GM19468 (cell line): ENCODE measurements around the gene FAM167B.
"Not testable (repeated sequence)": the region's sequence is repeated elsewhere in the genome, so short reads cannot be mapped to it uniquely, and the experiment has no call there.

Experiments used
- ATAC-seq: cut with Tn5 transposase; IDR thresholded peaks from one replicate; pipeline ENCODE4 v1.9.1; 2021; ENCODE audit warnings: mild to moderate bottlenecking, moderate library complexity, moderate number of reproducible peaks; ENCODE audit not compliant: unreplicated experiment; ENCODE audit errors: extremely low read depth

The FAM167B gene

DNA sequence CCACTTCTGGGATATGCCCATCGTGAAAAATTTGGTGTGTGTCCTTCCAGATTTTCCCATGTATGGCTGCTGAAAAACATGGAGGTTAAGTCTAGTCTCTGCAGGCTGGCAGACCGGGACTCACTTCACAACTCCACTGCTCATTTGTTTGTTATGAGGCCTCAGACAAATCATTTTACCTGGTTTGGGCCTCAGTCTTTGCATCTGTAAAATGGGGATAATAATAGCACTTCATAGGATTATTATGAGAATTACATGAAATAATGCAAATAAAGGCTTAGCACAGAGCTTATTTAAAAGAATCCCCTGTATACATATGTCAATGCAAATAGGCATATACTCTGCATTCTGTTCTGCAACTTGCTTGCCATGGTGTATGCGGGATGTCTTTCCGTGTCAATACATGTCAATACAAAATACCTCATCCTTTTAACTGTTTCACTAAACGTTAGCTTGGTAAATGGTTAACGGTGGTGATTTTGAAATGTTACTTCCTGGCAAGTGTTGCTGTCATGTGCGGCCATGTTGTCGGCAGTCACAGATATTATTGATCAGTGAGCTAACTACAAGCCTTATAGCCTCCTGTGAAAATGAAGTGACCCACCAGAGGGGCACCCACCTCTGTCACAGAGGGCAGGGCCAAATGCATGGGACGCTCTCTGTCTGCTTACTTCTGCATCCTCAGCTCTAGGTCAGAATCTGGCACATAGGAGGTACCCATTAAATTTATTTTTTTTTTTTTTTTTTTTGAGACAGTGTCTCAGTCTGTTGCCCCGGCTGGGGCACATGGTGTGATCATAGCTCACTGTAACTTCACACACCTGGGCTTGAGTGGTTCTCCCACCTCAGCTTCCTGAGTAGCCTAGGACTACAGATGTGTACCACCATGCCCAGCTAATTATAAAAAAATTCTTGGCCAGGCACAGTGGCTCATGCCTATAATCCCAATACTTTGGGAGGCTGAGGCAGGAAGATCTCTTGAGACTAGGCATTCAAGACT is 8.3 kb downstream of the FAM167B start:
- ATAC-seq: no peak

DNA sequence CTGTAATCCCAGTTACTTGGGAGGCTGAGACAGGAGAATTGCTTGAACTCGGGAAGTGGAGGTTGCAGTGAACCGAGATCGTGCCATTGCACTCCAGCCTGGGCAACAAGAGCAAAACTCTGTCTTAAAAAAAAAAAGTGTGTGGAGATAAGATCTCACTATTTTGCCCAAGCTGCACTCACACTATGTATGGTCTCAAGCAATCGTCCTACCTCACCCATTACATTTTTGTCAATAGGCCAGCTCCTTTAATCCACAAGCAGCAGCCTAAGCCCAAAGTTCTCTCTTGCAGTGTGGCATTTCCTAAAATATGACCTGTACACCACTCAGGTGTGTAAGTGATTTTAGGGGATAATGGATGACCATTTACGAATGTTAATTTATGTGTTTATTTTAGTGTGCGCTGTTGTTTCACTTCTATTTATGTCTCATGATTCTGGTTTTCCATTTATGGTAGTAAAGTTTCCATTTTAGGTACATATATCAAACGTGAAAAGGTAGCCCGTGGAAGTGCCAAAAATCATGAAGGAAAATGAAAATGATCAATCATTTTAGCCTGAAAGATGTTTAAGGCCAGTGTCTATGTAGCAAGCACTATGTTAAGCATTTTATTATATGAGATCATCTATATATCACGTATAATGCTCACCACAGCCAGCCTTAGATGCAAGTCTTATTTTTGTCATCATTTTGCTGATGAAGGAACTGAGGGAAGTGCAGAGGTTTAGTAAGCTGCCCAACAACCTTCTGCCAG is 9.6 kb downstream of the FAM167B start:
- ATAC-seq: no peak

DNA sequence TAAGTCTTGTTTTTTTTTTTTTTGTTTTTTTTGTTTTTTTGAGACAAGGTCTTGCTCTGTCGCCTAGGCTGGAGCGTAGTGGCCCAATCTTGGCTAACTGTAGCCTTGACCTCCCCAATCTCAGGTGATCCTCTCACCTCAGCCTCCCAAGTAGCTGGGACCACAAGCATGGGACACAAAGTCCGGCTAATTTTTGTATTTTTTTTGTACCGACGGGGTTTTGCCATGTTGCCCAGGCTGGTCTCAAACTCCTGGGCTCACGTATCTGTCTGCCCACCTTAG is 10.1 kb downstream of the FAM167B start:
- ATAC-seq: no peak

DNA sequence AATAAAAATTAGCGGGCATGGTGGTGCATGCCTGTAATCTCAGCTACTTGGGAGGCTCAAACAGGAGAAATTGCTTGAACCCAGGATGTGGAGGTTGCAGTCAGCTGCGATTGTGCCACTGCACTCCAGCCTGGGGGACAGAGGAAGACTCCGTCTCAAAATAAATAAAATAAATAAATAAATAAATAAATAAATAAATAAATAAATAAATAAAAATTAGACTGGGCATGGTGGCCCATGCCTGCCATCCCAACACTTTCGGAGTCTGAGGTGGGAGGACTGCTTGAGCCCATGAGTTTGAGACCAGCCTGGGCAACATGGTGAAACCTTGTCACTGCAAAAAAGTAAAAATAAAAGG is 16.2 kb downstream of the FAM167B start:
- not testable (repeated sequence) for ATAC-seq

DNA sequence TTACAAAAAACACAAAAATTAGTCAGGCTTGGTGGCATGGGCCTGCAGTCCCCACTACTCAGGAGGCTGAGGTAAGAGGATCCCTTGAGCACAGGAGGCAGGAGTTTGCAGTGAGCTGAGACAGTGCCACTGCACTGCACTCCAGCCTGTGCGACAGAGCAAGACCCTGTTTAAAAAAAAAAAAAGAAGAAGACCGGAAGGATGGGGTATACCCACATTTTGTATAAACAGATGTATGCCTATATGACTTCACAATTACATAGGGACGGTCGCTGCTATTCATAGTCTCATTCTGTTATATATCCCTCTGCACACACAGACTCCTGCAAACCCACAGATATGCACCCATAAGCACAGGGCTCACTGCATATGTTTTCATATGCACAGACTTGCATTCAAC is 16.7 kb downstream of the FAM167B start:
- ATAC-seq: no peak

DNA sequence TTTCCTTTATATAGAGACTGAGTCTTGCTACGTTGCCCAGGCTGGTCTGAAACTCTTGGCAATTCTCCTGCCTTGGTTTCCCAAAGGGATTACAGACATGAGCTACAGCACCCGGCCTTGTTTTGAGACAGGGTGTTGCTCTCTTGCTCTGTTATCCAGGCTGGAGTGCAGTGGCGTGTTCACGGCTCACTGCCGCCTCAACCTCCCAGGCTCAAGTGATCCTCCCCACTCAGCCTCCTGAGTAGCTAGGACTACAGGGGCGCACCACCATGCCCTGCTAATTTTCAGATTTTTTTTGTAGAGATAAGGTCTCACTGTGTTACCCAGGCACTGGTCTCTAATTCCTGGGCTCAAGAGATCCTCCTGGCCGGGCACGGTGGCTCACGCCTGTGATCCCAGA is 18.8 kb downstream of the FAM167B start:
- no peak for ATAC-seq

DNA sequence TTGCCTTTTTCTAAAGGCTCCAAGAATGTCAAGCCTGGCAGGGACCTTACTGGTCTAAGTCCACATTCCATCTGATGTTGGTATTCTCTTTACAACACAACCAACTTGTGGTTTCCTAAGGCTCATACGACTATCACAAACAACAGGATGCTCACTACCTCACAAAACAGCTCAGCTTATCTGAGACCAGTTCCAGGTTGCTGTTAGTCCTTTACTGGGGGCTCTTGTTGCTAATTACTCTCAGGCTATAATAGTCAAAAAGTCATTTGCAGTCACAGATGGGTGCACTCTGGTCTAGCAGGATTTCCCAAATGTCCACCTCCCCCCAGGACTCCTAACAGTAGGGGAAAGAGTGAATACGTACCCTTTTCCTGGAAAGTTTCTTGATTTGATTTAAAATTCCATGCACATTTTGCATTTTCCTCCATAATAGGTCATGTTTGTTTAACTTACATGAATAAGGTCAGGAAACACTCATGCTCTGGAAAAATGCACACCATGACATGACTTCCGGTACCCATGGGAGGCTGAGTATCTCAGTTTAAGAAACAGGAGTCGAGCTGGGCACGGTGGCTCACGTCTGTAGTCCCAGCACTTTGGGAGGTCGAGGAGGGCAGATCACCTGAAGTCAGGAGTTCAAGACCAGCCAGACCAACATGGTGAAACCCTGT is 20.0 kb downstream of the FAM167B start:
- no peak for ATAC-seq

DNA sequence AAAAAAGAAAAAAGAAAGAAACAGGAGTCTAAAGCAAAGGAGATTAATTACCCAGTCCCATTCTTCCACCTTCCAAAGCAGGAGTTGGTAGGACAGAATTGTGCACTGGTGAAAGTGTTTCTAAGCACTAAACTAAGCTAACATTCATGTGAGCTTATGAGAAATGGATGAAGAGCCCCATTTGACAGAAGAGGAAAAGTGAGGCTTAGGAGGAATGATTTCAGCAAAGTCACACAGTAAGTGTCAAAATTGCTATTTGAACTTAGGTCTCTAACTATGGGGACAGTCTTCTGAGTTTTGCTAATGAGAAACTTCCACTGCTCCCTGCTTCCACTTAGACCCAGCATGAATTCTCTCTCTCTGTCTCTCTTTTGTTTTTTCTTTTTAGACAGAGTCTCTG is 22.7 kb downstream of the FAM167B start:
- ATAC-seq: no peak

DNA sequence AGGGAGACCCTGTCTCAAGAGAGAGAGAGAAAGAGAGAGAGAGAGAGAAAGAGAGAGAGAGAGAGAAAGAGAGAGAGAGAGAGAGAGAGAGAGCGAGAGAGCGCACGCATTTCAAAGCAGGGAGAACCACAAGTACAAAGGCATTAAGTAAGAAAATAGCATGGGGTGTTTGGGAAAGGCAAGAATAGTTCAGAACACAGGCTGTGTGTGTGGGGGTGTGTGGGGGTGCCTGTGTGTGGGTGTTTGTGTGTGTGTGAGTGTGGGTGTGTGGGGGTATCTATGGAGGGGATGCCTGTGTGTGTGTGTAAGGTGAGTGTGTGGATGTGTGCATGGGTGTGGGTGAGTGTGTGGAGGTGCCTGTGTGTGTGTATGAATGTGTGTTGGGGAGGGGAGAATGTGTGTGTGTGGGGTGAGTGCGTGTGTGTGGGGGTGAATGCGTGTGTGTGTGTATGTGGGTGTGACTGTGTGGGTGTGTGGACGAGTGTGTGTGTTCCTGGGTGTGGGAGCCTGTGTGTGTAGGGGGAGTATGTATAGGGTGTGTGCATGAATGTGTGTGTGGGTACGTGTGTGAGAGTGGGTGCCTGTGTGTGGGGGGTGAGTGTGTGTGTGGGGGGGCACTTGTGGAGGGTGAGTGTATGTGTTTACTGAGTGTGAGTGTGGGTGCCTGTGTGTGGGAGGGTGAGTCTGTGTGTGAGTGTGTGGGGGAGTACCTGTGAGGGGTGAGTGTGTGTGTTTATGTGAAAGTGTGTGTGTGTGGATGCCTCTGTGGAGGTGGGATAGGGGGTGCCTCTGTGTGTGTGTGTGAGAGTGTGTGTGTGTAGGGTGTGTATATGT is 25.8 kb downstream of the FAM167B start:
- ATAC-seq: no peak

DNA sequence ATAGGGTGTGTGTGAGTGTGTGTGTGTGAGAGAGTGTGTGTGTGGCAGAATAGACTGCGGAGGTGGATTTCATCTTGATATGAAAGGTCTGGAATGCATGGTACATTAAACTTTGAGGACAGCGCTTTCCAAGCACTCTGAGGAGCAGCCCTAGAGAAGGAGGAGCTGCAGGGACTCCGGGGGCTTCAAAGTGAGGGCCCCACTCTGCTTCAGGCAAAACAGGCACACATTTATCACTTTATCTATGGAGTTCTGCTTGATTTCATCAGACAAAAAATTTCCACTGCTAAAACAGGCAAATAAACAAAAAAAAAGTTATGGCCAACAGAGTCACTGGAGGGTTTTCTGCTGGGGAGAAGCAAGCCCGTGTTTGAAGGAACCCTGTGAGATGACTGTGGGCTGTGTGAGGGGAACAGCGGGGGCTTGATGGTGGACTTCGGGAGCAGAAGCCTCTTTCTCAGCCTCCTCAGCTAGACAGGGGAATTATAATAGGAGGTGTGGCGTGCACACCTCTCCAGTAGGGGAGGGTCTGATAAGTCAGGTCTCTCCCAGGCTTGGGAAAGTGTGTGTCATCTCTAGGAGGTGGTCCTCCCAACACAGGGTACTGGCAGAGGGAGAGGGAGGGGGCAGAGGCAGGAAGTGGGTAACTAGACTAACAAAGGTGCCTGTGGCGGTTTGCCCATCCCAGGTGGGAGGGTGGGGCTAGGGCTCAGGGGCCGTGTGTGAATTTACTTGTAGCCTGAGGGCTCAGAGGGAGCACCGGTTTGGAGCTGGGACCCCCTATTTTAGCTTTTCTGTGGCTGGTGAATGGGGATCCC is 26.6 kb downstream of the FAM167B start:
- no peak for ATAC-seq

DNA sequence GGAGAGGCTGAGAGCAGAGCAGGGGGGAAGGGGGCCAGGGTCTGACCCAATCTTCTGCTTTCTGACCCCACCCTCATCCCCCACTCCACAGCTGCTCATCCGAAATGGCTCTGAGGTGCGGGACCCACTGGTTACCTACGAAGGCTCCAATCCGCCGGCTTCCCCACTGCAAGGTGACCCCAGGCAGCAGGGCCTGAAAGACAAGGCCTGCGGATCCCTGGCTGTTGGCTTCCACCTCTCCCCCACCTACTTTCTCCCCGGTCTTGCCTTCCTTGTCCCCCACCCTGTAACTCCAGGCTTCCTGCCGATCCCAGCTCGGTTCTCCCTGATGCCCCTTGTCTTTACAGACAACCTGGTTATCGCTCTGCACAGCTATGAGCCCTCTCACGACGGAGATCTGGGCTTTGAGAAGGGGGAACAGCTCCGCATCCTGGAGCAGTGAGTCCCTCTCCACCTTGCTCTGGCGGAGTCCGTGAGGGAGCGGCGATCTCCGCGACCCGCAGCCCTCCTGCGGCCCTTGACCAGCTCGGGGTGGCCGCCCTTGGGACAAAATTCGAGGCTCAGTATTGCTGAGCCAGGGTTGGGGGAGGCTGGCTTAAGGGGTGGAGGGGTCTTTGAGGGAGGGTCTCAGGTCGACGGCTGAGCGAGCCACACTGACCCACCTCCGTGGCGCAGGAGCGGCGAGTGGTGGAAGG is 27.8 kb downstream of the FAM167B start:
- ATAC-seq: no peak

DNA sequence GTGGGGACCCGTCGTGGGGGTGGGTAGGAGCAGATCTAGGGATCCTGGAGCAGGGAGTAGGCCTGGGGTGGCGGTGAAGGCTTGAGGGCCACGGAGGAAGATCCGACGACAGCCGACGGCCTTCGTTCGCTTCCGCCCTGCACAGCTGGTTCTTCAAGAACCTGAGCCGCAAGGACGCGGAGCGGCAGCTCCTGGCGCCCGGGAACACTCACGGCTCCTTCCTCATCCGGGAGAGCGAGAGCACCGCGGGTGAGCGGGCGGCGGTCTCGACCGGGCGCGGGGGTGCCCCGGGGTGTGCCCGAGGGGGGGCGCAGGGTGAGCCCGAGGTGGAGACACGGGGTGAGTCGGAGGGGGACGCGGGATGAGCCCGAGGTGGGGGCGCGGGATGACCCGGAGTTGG is 28.4 kb downstream of the FAM167B start:
- no peak for ATAC-seq

DNA sequence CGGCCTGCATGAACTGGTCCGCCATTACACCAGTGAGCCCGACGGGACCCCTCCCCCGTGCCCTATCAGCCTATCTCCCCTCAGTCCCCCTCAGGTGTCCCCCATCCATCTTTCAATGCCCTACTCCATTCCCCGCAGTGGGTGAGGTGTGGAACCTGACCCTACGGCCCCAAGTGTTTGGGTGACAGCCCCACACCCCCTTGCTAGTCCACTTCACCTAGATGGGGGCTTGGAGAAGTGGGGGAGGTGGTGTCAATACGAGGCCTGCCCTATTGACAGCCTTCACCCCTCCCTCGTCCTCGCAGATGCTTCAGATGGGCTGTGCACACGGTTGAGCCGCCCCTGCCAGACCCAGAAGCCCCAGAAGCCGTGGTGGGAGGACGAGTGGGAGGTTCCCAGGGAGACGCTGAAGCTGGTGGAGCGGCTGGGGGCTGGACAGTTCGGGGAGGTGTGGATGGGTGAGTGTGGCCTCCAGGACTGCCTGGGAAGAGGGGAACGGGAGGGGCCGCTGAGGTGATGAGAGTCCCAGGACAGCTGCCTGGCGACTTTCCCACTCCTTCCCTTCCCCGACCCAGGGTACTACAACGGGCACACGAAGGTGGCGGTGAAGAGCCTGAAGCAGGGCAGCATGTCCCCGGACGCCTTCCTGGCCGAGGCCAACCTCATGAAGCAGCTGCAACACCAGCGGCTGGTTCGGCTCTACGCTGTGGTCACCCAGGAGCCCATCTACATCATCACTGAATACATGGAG is 29.2 kb downstream of the FAM167B start:
- no peak for ATAC-seq

DNA sequence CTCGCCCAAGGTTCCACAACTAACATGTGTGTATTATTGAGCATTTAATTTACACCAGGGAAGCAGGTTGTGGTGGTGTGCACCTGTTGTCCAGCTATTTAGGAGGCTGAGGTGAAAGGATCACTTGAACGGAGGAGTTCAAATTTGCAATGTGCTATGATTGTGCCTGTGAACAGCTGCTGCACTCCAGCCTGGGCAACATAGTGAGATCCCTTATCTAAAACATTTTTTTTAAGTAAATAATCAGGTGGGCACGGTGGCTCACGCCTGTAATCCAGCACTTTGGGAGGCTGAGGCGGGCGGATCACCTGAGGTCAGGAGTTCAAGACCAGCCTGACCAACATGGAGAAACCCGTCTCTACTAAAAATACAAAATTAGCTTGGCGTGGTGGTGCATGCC is 37.8 kb downstream of the FAM167B start:
- ATAC-seq: not testable (repeated sequence)

DNA sequence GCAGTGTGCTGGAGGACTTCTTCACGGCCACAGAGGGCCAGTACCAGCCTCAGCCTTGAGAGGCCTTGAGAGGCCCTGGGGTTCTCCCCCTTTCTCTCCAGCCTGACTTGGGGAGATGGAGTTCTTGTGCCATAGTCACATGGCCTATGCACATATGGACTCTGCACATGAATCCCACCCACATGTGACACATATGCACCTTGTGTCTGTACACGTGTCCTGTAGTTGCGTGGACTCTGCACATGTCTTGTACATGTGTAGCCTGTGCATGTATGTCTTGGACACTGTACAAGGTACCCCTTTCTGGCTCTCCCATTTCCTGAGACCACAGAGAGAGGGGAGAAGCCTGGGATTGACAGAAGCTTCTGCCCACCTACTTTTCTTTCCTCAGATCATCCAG is 38.6 kb downstream of the FAM167B start:
- ATAC-seq: no peak

DNA sequence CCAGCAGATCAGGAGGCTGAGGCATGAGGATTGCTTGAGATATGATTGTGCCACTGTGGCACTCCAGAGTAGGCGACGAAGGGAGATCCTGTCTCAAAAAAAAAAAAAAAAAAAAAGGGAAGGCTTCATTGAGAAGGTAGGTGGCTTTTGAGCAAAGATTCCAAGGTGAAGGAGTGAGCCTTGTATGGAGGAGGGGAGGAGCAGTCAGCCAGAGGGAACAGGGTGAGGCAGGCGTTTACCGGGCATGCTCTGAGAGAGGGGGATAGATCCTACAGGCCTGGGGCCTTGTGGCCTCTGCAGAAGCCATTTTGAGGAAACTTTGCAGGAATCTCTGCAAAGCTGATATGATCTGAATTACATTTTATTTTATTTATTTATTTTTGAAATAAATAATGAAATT is 39.7 kb downstream of the FAM167B start:
- no peak for ATAC-seq

DNA sequence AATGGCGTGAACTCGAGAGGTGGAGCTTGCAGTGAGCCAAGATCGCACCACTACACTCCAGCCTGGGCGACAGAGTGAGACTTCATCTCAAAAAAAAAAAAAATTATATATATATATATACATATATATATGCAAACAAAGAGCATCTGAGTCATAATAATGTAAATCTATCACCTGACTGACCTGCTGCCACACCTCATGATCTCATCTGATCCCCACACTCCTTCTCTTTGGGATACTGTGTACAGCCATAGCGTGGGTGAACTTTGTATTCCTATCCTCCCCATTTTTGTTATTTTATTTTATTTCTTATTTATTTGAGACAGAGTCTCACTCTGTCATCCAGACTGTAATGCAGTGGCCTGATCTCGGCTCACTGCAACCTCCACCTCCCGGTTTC is 42.2 kb downstream of the FAM167B start:
- ATAC-seq: no peak

DNA sequence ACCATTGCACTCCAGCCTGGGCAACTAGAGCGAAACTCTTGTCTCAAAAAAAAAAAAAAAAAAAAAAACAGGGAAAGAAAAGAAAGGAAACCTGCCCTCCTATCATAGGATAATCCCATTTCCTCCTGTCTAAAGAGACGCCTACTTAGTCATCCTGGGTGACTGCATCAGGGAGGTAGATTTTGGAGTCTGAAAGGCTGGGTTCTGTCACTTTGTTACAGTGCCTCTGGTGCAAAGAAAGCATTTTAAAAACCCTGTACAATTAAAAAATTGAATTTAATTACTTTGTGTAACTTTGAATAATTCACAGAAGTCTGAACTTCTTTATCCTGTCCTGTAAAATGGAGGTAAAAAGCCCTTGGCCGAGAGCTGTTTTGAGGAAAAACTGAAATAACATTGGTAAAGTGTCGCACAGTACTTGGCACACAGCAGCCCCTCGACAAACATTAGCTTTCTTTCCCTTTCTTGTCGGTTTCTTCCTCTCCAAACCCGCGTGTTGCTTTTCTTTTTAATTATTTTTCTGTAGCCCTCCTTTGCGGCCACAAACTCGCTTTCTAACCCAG is 44.2 kb downstream of the FAM167B start:
- no peak for ATAC-seq
